K562 (cell line): Measurements from ENCODE around the gene ACCSL. TPM values are rescaled to one million over a fixed set of nuclear protein-coding genes. Genes with fewer than 3 reads are reported as not detected.

Experiments used
- BHLHE40 ChIP-seq: IDR thresholded peaks from 2 replicates; pipeline ENCODE4 v1.6.1; 2011; ENCODE audit warnings: low read length, improper control_type of control experiment
- CEBPB ChIP-seq: fragments of 450-650 bp; IDR thresholded peaks from 2 replicates; pipeline ENCODE4 v1.6.1; 2016; ENCODE audit warnings: missing genetic modification characterization, missing compliant biosample characterization
- ESRRA ChIP-seq: fragments of 450-650 bp; IDR thresholded peaks from 2 replicates; pipeline ENCODE4 v1.6.1; 2014; ENCODE audit warnings: low read depth, mild to moderate bottlenecking, moderate library complexity, borderline replicate concordance
- HDAC3 ChIP-seq: fragments of 450-650 bp; IDR thresholded peaks from 2 replicates; pipeline ENCODE4 v1.6.1; 2018; ENCODE audit warnings: borderline replicate concordance, mild to moderate bottlenecking, moderate library complexity; ENCODE audit not compliant: partially characterized antibody
- MEF2A ChIP-seq: IDR thresholded peaks from 2 replicates; pipeline ENCODE4 v1.6.1; 2011; ENCODE audit warnings: low read depth, mild to moderate bottlenecking, low read length, moderate library complexity; ENCODE audit not compliant: control insufficient read depth
- RBM34 ChIP-seq: fragments of 200-400 bp; formaldehyde crosslinking; IDR thresholded peaks from 2 replicates; pipeline ENCODE4 v1.6.1; 2018; ENCODE audit warnings: low read length, borderline replicate concordance; ENCODE audit not compliant: insufficient read depth
- SP2 ChIP-seq: IDR thresholded peaks from 2 replicates; pipeline ENCODE4 v1.6.1; 2011; ENCODE audit warnings: mild to moderate bottlenecking, low read depth, low read length, moderate library complexity; ENCODE audit not compliant: poor library complexity, severe bottlenecking; ENCODE audit errors: extremely low read depth
- TCF7 ChIP-seq: sonication (generic); IDR thresholded peaks from 2 replicates; pipeline ENCODE4 v1.6.1; 2016; ENCODE audit warnings: antibody characterized with exemption, borderline replicate concordance
- TRIM28 ChIP-seq: fragments of 450-650 bp; IDR thresholded peaks from 2 replicates; pipeline ENCODE4 v1.6.1; 2017
- ZNF445 ChIP-seq: fragments of 250-450 bp; sonication (Bioruptor Pico); IDR thresholded peaks from 2 replicates; pipeline ENCODE4 v1.4.0; 2020; ENCODE audit warnings: low read depth, mild to moderate bottlenecking, moderate library complexity
- polyA plus RNA-seq, 8 experiments: library from polyadenylated mRNA; depleted of rRNA in 4 of 8; stranded (reverse) in 5 of 8; unstranded in 3 of 8; fragments of >200 nt; fragmentation: Nextera tagmentation in 2 of 8; fragmentation: Illumina TruSeq in 1 of 8; extraction: Ambion mirVana in 2 of 8; extraction: Trizol in 1 of 8; gene quantifications; 2 replicates each; pipeline versions ENCODE4 v1.2.1 to v1.2.3, GENCODE V29; 2011 to 2014; ENCODE audit warnings: inconsistent platforms in 1 of 8, missing spikeins in 1 of 8
- total RNA-seq, 7 experiments: library from RNA; depleted of rRNA in 6 of 7; stranded (reverse); fragments of >200 nt in 6 of 7; fragmentation: Illumina TruSeq in 2 of 7; extraction: Trizol in 2 of 7; gene quantifications; 2 replicates each; pipeline versions ENCODE4 v1.2.1 to v1.2.3, GENCODE V29; 2011 to 2021; ENCODE audit warnings: low replicate concordance in 1 of 7
- TF ChIP-seq, protein P1 (sequence below): fragments of 450-650 bp; IDR thresholded peaks from 2 replicates; pipeline ENCODE4 v1.6.1; 2016; ENCODE audit warnings: missing biosample characterization, missing genetic modification characterization
- TF ChIP-seq, protein P2 (sequence below): sonication (generic); formaldehyde crosslinking; IDR thresholded peaks from 2 replicates; pipeline ENCODE4 v1.8.0; 2022; ENCODE audit warnings: missing genetic modification reagents, mild to moderate bottlenecking, borderline replicate concordance
- TF ChIP-seq, protein P3 (sequence below): sonication (generic); formaldehyde crosslinking; IDR thresholded peaks from 2 replicates; pipeline ENCODE4 v1.8.0; 2023; ENCODE audit warnings: missing genetic modification reagents, mild to moderate bottlenecking, borderline replicate concordance

Gene ACCSL
- total and polyA plus RNA-seq, 9 of the 15 experiments (the other 6 are each of a cell fraction or from before 2014, with no cell fraction given): not detected

DNA sequence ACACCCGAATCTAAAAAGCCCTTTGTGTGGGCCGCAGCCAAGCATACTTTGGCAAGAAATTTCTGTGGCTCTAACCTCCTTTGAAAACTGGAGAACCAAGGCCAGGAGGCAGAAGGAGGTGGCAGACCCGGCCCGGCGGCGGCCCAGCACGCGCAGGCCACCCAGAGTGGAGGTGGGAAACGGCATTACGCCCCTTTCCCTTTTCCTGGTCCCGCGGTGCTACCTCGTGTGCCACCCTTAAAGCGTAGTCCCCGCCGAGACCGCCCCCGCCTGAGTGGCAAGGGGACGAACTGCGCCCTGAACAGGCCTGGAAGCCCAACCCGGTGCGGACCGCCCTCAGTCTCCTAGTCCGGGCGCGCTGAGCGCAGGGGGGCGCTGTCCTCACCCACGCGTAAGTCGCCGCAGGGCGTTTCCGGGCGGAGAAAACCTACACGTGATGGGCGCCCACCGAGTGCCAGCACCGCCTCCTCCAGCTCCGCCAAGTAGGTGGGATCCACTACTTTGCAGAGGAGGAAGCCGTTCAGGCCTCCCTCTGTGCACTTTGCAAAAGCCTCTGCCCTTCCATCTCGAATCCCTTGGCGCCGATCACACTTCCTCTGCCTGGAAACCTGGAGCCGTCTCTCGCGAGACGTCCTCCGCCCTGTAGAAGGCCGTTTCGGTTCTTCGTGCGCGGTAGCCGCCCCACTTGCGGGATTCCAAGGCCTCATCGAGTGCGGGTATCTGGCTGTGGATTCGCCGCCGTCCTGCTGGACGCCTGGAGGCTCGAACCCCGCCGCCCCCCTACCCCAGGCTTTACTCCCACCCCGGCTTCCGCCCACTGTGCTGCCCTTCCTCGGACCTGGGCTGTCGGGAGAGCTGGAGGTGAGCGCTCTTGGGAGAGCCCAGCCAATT is 18.3 kb downstream of the ACCSL start, which contains the start of gene ACCS (continued):
- no peak for TF ChIP-seq SP2
- no peak for TF ChIP-seq MEF2A
- TF ChIP-seq ZNF445: no peak
- no peak for TF ChIP-seq RBM34
- no peak for TF ChIP-seq CEBPB (tag)
- TF ChIP-seq, protein P1, sequence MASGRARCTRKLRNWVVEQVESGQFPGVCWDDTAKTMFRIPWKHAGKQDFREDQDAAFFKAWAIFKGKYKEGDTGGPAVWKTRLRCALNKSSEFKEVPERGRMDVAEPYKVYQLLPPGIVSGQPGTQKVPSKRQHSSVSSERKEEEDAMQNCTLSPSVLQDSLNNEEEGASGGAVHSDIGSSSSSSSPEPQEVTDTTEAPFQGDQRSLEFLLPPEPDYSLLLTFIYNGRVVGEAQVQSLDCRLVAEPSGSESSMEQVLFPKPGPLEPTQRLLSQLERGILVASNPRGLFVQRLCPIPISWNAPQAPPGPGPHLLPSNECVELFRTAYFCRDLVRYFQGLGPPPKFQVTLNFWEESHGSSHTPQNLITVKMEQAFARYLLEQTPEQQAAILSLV (tag): no peak
- peak; percentile 96 for TF ChIP-seq BHLHE40
- no peak; the same call in 1 of the 2 replicates for TF ChIP-seq TRIM28
- peak; percentile 62 for TF ChIP-seq ESRRA
- TF ChIP-seq, protein P2, sequence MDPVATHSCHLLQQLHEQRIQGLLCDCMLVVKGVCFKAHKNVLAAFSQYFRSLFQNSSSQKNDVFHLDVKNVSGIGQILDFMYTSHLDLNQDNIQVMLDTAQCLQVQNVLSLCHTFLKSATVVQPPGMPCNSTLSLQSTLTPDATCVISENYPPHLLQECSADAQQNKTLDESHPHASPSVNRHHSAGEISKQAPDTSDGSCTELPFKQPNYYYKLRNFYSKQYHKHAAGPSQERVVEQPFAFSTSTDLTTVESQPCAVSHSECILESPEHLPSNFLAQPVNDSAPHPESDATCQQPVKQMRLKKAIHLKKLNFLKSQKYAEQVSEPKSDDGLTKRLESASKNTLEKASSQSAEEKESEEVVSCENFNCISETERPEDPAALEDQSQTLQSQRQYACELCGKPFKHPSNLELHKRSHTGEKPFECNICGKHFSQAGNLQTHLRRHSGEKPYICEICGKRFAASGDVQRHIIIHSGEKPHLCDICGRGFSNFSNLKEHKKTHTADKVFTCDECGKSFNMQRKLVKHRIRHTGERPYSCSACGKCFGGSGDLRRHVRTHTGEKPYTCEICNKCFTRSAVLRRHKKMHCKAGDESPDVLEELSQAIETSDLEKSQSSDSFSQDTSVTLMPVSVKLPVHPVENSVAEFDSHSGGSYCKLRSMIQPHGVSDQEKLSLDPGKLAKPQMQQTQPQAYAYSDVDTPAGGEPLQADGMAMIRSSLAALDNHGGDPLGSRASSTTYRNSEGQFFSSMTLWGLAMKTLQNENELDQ (CRISPR knock-in tag): no peak
- TF ChIP-seq, protein P3, sequence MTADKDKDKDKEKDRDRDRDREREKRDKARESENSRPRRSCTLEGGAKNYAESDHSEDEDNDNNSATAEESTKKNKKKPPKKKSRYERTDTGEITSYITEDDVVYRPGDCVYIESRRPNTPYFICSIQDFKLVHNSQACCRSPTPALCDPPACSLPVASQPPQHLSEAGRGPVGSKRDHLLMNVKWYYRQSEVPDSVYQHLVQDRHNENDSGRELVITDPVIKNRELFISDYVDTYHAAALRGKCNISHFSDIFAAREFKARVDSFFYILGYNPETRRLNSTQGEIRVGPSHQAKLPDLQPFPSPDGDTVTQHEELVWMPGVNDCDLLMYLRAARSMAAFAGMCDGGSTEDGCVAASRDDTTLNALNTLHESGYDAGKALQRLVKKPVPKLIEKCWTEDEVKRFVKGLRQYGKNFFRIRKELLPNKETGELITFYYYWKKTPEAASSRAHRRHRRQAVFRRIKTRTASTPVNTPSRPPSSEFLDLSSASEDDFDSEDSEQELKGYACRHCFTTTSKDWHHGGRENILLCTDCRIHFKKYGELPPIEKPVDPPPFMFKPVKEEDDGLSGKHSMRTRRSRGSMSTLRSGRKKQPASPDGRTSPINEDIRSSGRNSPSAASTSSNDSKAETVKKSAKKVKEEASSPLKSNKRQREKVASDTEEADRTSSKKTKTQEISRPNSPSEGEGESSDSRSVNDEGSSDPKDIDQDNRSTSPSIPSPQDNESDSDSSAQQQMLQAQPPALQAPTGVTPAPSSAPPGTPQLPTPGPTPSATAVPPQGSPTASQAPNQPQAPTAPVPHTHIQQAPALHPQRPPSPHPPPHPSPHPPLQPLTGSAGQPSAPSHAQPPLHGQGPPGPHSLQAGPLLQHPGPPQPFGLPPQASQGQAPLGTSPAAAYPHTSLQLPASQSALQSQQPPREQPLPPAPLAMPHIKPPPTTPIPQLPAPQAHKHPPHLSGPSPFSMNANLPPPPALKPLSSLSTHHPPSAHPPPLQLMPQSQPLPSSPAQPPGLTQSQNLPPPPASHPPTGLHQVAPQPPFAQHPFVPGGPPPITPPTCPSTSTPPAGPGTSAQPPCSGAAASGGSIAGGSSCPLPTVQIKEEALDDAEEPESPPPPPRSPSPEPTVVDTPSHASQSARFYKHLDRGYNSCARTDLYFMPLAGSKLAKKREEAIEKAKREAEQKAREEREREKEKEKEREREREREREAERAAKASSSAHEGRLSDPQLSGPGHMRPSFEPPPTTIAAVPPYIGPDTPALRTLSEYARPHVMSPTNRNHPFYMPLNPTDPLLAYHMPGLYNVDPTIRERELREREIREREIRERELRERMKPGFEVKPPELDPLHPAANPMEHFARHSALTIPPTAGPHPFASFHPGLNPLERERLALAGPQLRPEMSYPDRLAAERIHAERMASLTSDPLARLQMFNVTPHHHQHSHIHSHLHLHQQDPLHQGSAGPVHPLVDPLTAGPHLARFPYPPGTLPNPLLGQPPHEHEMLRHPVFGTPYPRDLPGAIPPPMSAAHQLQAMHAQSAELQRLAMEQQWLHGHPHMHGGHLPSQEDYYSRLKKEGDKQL: no peak
- peak; percentile 51 for TF ChIP-seq HDAC3
- TF ChIP-seq TCF7: no peak
